Motor neuron (in vitro differentiated cells): ENCODE results near the gene LRRC18. TPM values are rescaled to one million over a fixed set of nuclear protein-coding genes. Genes with fewer than 3 reads are reported as not detected.
A peak's percentile ranks its signal among the peaks of the same experiment; 100 is the strongest.

Source experiments
- ATAC-seq, 8 experiments: fragments of 200-7000 bp; cut with Tn5 transposase; replicated peaks in 6 of 8; 2 replicates each; pipeline ENCODE4 v1.8.0; 2021; ENCODE audit warnings: mild to moderate bottlenecking in 8 of 8, moderate library complexity in 8 of 8
- H3K27ac ChIP-seq, 2 donors: fragments of 250-450 bp; sonication (Bioruptor Pico); 2 replicates each; pipeline ENCODE4 v1.9.0; 2021; ENCODE audit warnings: antibody characterized with exemption in 2 of 2, mild to moderate bottlenecking in 2 of 2, moderate library complexity in 1 of 2
- H3K4me1 ChIP-seq, 2 donors: fragments of 250-450 bp; sonication (Bioruptor Pico); replicated peaks in 1 of 2; 2 replicates each; pipeline ENCODE4 v1.6.1; 2021; ENCODE audit warnings: antibody characterized with exemption in 2 of 2, mild to moderate bottlenecking in 2 of 2, moderate library complexity in 1 of 2
- H3K4me3 ChIP-seq, 5 donors: fragments of 250-450 bp; sonication (Bioruptor Pico); 2 replicates each; pipeline ENCODE4 v1.9.0; 2021; ENCODE audit warnings: antibody characterized with exemption in 5 of 5, mild to moderate bottlenecking in 5 of 5, moderate library complexity in 4 of 5
- WGBS, 10 experiments: fragments of 450-650 bp; shearing (Covaris generic); methylation state at CpG; one replicate each; pipeline ENCODE4 v1.0.0; 2022; 5-methylcytosine and 5-hydroxymethylcytosine counted together
- in situ Hi-C, 9 experiments: fragments of 400-800 bp; cut with MboI; loops; one replicate each; pipeline ENCODE4 v1.15.0; 2021; ENCODE audit warnings: low sequenced_read_pairs in 9 of 9, low pct_unique_long_range_greater_than_20kb in 2 of 9; ENCODE audit not compliant: unreplicated experiment in 9 of 9
- total RNA-seq, 8 experiments: library from RNA; unstranded; fragments of 300-600 nt; gene quantifications; 2 replicates each; pipeline versions ENCODE4 v1.2.3 to v1.2.4, GENCODE V29; 2022

LRRC18 gene
- total RNA-seq: under 1 TPM in 3 of 8 experiments, not detected in 5; 0.13 to 0.33 (median 0.14) TPM

- 90 to 100% (median 100%) methylated on average over 1 to 2 of the region's 2 CpGs; no CpG with 5 or more reads in 5 of the 10 experiments for WGBS, 10 experiments
- Histone ChIP-seq H3K27ac (no peak within 1 kb of the TSS), H3K4me1 (peaks cover 6 to 9% of the 10 kb centered on the region in 2 donors), H3K4me3 (no peak within 1 kb of the TSS)
- in situ Hi-C loops: no loop called here
- ATAC-seq: no peak
Observed at GRCh38 chr10:48939790-48940325, at the start of gene LRRC18. LRRC18 (minus strand) TSS chr10:48939840; CDS start chr10:48914155, 25,685 bp downstream.

DNA sequence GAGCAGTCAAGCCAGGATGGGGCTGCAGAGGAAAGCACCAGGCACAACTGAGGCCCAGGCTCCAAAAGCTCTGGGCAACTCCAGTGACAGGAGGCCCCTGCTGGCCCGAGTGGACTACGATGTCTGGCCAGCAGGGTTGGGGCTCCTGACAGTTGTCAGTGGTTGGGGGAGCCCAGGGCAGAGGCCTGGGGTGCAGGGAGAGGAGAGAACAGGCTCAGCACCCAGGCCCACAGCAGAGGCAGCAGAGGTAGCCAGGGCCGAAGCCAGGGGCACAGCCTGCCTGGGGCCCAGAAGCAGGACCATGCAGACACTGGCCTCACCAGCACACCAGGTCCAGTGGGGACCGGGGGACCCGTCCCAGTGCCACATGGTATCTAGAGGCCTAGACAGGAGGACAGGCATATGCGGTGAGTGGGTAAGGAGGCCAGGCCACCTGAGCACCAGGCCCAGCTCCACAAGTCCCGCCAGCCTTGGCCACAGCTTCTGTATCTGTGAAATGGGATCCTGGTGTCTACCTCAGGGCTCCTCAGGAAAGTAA, 46.0 kb upstream of the LRRC18 start:
- 20 to 70% methylated on average over 1 to 2 of the region's 7 CpGs; no CpG with 5 or more reads in 8 of the 10 experiments for WGBS, 10 experiments
- no peak for ATAC-seq
- Histone ChIP-seq H3K4me1 (peaks cover 12 to 22% of the 10 kb centered on the region in 2 donors), H3K4me3 (no peak overlapping the region), H3K27ac (no peak overlapping the region)
- in situ Hi-C loops: loop anchor here in 1 of 9 experiments (25.0 kb wide), 1 partner anchor 177 kb away; no protein-coding TSS in a partner anchor

- in situ Hi-C loops: loop anchor here in 1 of 9 experiments (25.0 kb wide), 1 partner anchor 179 kb away; no protein-coding TSS in a partner anchor
- Histone ChIP-seq H3K4me1 (peaks cover 12 to 22% of the 10 kb centered on the region in 2 donors), H3K27ac (peak overlapping the region in 1 of 2 donors; percentile 62), H3K4me3 (no peak overlapping the region)
- ATAC-seq: peak in 5 of 8 experiments; percentile 55 to 93 (median 92)
- WGBS, 10 experiments: 48 to 100% (median 73%) methylated on average over 2 to 3 of the region's 5 CpGs; no CpG with 5 or more reads in 5 of the 10 experiments
Observed at GRCh38 chr10:48983648-48984351, 44.2 kb upstream of the LRRC18 start.

GRCh38 chr10:48982584-48982983, 42.9 kb upstream of the LRRC18 start:
- no peak overlapping the region for H3K27ac ChIP-seq
- 19 to 100% (median 68%) methylated on average over 1 to 4 of the region's 5 CpGs; no CpG with 5 or more reads in 3 of the 10 experiments for WGBS, 10 experiments
- peaks cover 12 to 22% of the 10 kb centered on the region in 2 donors for H3K4me1 ChIP-seq
- ATAC-seq: peak in 3 of 8 experiments; percentile 27 to 64 (median 47)
- in situ Hi-C loops: loop anchor here in 1 of 9 experiments (25.0 kb wide), 1 partner anchor 180 kb away; no protein-coding TSS in a partner anchor
- no peak overlapping the region for H3K4me3 ChIP-seq

GRCh38 chr10:48981310-48981907, 41.8 kb upstream of the LRRC18 start:
- WGBS, 10 experiments: 0 to 60% (median 17%) methylated on average over 1 to 8 of the region's 12 CpGs; no CpG with 5 or more reads in 3 of the 10 experiments
- ATAC-seq: peak; percentile 50 to 98 (median 82)
- H3K4me1 ChIP-seq: peaks cover 12 to 22% of the 10 kb centered on the region in 2 donors
- no peak overlapping the region for H3K27ac ChIP-seq
- H3K4me3 ChIP-seq: no peak overlapping the region
- in situ Hi-C loops: loop anchor here in 1 of 9 experiments (25.0 kb wide), 1 partner anchor 181 kb away; no protein-coding TSS in a partner anchor

- WGBS, 10 experiments: 40 to 100% (median 87%) methylated on average over 1 to 3 of the region's 5 CpGs; no CpG with 5 or more reads in 4 of the 10 experiments
- Histone ChIP-seq H3K4me1 (peaks cover 0 to 8% of the 10 kb centered on the region in 2 donors), H3K4me3 (no peak overlapping the region), H3K27ac (no peak overlapping the region)
- ATAC-seq: no peak
- in situ Hi-C loops: loop anchor here in 1 of 9 experiments (25.0 kb wide), 1 partner anchor 184 kb away; no protein-coding TSS in a partner anchor
Observed at GRCh38 chr10:48978318-48978717, 38.7 kb upstream of the LRRC18 start.

DNA sequence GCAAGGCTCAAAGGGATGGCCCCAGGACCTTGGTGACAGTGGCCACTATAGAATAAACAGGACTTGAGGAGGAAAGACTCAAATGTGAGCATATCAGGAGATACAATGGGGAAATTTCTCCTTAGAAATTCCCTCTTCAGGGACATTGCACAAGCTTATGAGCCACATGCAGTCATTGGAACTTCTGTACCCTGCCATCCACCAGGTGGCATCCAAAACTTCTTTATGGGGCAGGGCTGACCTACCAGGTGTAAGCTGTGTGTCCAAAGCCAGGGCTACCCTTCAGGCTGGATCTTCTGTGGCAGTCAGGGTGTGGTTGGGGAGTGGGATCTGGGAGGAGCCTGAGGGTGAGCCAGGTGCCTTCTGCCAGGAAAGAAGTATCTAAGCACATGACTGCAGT, 36.6 kb upstream of the LRRC18 start:
- in situ Hi-C loops: loop anchor here in 1 of 9 experiments (25.0 kb wide), 1 partner anchor 186 kb away; no protein-coding TSS in a partner anchor
- no peak overlapping the region for H3K27ac ChIP-seq
- no peak overlapping the region for H3K4me3 ChIP-seq
- H3K4me1 ChIP-seq: no peaks in the 10 kb centered on the region
- peak in 1 of 8 experiments; percentile 71 for ATAC-seq

- 40 to 100% (median 79%) methylated on average over 1 to 9 of the region's 12 CpGs; no CpG with 5 or more reads in 3 of the 10 experiments for WGBS, 10 experiments
- no peak overlapping the region for H3K4me3 ChIP-seq
- H3K4me1 ChIP-seq: no peaks in the 10 kb centered on the region
- in situ Hi-C loops: loop anchor here in 1 of 9 experiments (25.0 kb wide), 1 partner anchor 188 kb away; no protein-coding TSS in a partner anchor
- H3K27ac ChIP-seq: no peak overlapping the region
- peak in 2 of 8 experiments; percentile 93 to 96 for ATAC-seq
Observed at GRCh38 chr10:48974510-48975156, 35.0 kb upstream of the LRRC18 start.

GRCh38 chr10:48973065-48973464, 33.4 kb upstream of the LRRC18 start:
- peak in 1 of 8 experiments; percentile 52 for ATAC-seq
- Histone ChIP-seq H3K27ac (no peak overlapping the region), H3K4me3 (no peak overlapping the region), H3K4me1 (no peaks in the 10 kb centered on the region)
- in situ Hi-C loops: no loop called here
- WGBS, 10 experiments: 0 to 100% (median 100%) methylated on average over 1 to 3 of the region's 5 CpGs; no CpG with 5 or more reads in 3 of the 10 experiments

DNA sequence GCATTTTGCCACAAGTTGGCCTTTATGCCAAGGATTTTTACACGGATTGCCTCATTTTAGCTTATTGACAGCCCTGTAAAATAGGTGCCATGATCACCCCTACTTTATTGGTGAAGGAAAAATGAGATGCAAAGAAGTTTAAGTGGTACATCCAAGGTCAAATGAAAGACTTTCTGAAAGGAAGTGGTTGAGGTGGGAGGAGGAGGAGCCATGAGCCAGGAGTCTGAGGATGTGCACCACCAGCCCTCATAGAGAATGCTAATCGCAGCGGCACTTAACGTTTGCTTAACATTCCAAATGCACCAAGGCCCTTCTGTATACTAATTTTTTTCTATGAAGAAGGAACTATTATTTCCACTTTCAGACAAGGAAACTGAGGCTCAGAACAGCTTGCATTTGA, 31.0 kb upstream of the LRRC18 start:
- ATAC-seq: no peak
- 40 to 100% (median 91%) methylated on average over 1 to 4 of the region's 4 CpGs for WGBS, 10 experiments
- H3K27ac ChIP-seq: no peak overlapping the region
- H3K4me1 ChIP-seq: no peaks in the 10 kb centered on the region
- no peak overlapping the region for H3K4me3 ChIP-seq
- in situ Hi-C loops: no loop called here

GRCh38 chr10:48970046-48970445, 30.4 kb upstream of the LRRC18 start:
- no peak for ATAC-seq
- WGBS, 10 experiments: 51 to 90% (median 76%) methylated on average over 2 to 7 of the region's 14 CpGs; no CpG with 5 or more reads in 6 of the 10 experiments
- no peak overlapping the region for H3K27ac ChIP-seq
- in situ Hi-C loops: no loop called here
- H3K4me1 ChIP-seq: no peaks in the 10 kb centered on the region
- H3K4me3 ChIP-seq: no peak overlapping the region

GRCh38 chr10:48968036-48968435, 28.4 kb upstream of the LRRC18 start:
- in situ Hi-C loops: no loop called here
- no peaks in the 10 kb centered on the region for H3K4me1 ChIP-seq
- 50 to 100% methylated on average over 1 of the region's 3 CpGs; no CpG with 5 or more reads in 8 of the 10 experiments for WGBS, 10 experiments
- H3K27ac ChIP-seq: no peak overlapping the region
- H3K4me3 ChIP-seq: no peak overlapping the region
- no peak for ATAC-seq
